Heart right ventricle (tissue), 16 donors: ENCODE data around the gene RNF213. TPM values are rescaled to one million over a fixed set of nuclear protein-coding genes. Genes with fewer than 3 reads are reported as not detected.

Experiments
- ATAC-seq, 8 donors: fragments of 200-7000 bp; cut with Tn5 transposase; one replicate each; pipeline ENCODE4 v1.9.1; 2020; ENCODE audit warnings: mild to moderate bottlenecking in 8 of 8, moderate library complexity in 8 of 8, moderate number of reproducible peaks in 1 of 8
- DNase-seq, 2 donors: peaks; one replicate each; pipeline ENCODE4 v3.0.0-alpha.2; 2020
- H3K27ac ChIP-seq, 10 donors: fragments of 200-600 bp; sonication (generic) in 2 of 10; one replicate each; pipeline versions ENCODE4 v1.5.0 to v1.8.0; 2020 to 2022; ENCODE audit warnings: mild to moderate bottlenecking in 3 of 10
- H3K27me3 ChIP-seq, 7 donors: fragments of 200-600 bp; one replicate each; pipeline ENCODE4 v1.8.0; 2021 to 2022; ENCODE audit warnings: mild to moderate bottlenecking in 2 of 7
- H3K36me3 ChIP-seq, 9 donors: fragments of 200-600 bp; sonication (generic) in 1 of 9; one replicate each; pipeline versions ENCODE4 v1.5.0 to v1.8.0; 2020 to 2022; ENCODE audit warnings: mild to moderate bottlenecking in 2 of 9
- H3K4me1 ChIP-seq, 9 donors: fragments of 200-600 bp; sonication (generic) in 1 of 9; one replicate each; pipeline versions ENCODE4 v1.5.0 to v1.8.0; 2020 to 2022; ENCODE audit warnings: mild to moderate bottlenecking in 4 of 9
- H3K4me3 ChIP-seq, 10 donors: fragments of 200-600 bp; sonication (generic) in 2 of 10; one replicate each; pipeline versions ENCODE4 v1.5.0 to v1.8.0; 2020 to 2022; ENCODE audit warnings: mild to moderate bottlenecking in 7 of 10, moderate library complexity in 2 of 10
- H3K9me3 ChIP-seq, 11 donors: fragments of 200-600 bp in 10 of 11; sonication (generic) in 2 of 11; one replicate each; pipeline versions ENCODE4 v1.5.0 to v1.8.0; 2013 to 2022; ENCODE audit warnings: mild to moderate bottlenecking in 2 of 11, control low read depth in 1 of 11, moderate library complexity in 1 of 11
- CTCF ChIP-seq, 9 donors: fragments of 200-600 bp; sonication (generic) in 2 of 9; IDR thresholded peaks; one replicate each; pipeline versions ENCODE4 v1.5.0 to v1.8.0; 2021 to 2022; ENCODE audit warnings: antibody characterized with exemption in 9 of 9, mild to moderate bottlenecking in 5 of 9, moderate library complexity in 1 of 9
- WGBS, 2 donors: extraction: QIAGEN DNeasy Blood & Tissue Kit; methylation state at CpG; one replicate each; pipeline ENCODE4 v1.1.7; 2013; ENCODE audit warnings: inconsistent platforms in 1 of 2; 5-methylcytosine and 5-hydroxymethylcytosine counted together
- intact Hi-C, 10 donors: fragments of 100-400 bp; cut with DNase I; formaldehyde crosslinking; loops; one replicate each; pipeline versions ENCODE4 v1.11.1 to v1.14.2; 2022
- polyA plus RNA-seq, 2 donors: library from polyadenylated mRNA; stranded (reverse); fragments of 200-250 nt; gene quantifications; one replicate each; pipeline ENCODE4 v1.2.3, GENCODE V29; 2013
- total RNA-seq, 10 donors: library from RNA; stranded (reverse); fragmentation: NEBNext Ultra II Directional in 3 of 10; extraction: Animal tissue kit (Norgen Biotek cat#: 25700) in 3 of 10; gene quantifications; one replicate each; pipeline versions ENCODE4 v1.2.1 to v1.2.4, GENCODE V29; 2021 to 2023
- donor health status: Arrhythmogenic right ventricular cardiomyopathy.
- donor health status: ischemic (EF 13 %, LVEDD 7.1; RV severe dilation, severe dysfunction).
- donor health status: healthy with polysubstance abuse.
- donor health status: DM: no; HTN: yes; CAD: no.
- donor health status: DM: no; HTN: no; CAD: no.
- donor health status: ischemic (EF 25% LVEDD 6.9; RV normal size, moderate dysfunction).
- donor health status: ischemic (EF 25% LVEDD 5.7; RV mildly dilated, moderate dysfunction).
- donor health status: healthy.
- donor health status: DM: yes; HTN: yes; CAD: no.
- donor health status: Ischemic cardiomyopathy.
- donor health status: ischemic (EF 35%, LVEDD 5.7; RV mildly dilated, moderate dysfunction).
- donor health status: nonischemic (EF 11% LVEDD 7.7; RV severe dilation, severe dysfunction).
- donor health status: DM: yes; HTN: yes; CAD: no.
- donor health status: PGD.
- donor health status: ischemic (EF 29% LVEDD 5.4; RV normal size, mild dysfunction).
- donor health status: nonischemic (EF 23%, LVEDD 6.1; RV moderate dilation, normal function).

RNF213 gene
- total and polyA plus RNA-seq, 12 donors: 13.1 to 97.0 (median 31.7) TPM

GRCh38 chr17:80443498-80443897 lies 182.8 kb downstream of the RNF213 start:
- 33 to 42% methylated on average over 11 to 12 of the region's 12 CpGs for WGBS, 2 donors
- Histone ChIP-seq H3K27ac (no peak overlapping the region), H3K27me3 (peaks cover 0 to 18% (median 0%) of the 10 kb centered on the region in 7 donors), H3K36me3 (peaks cover 0 to 3% (median 0%) of the 10 kb centered on the region in 9 donors), H3K4me1 (no peaks in the 10 kb centered on the region), H3K9me3 (no peaks in the 10 kb centered on the region), H3K4me3 (no peak overlapping the region)
- intact Hi-C loops: no loop called here
- DNase-seq: peak in 1 of 2 donors; percentile 5
- TF ChIP-seq CTCF (IDR thresholded peaks at IDR 0.05): no peak
- no peak for ATAC-seq

- no peak overlapping the region for H3K4me3 ChIP-seq
- no peak for TF ChIP-seq CTCF (IDR thresholded peaks at IDR 0.05)
- no peaks in the 10 kb centered on the region for H3K9me3 ChIP-seq
- no peak for ATAC-seq
- no peaks in the 10 kb centered on the region for H3K4me1 ChIP-seq
- intact Hi-C loops: no loop called here
- DNase-seq: peak in 1 of 2 donors; percentile 2
- peaks cover 0 to 3% (median 0%) of the 10 kb centered on the region in 9 donors for H3K36me3 ChIP-seq
- no peak overlapping the region for H3K27ac ChIP-seq
- H3K27me3 ChIP-seq: peaks cover 0 to 18% (median 0%) of the 10 kb centered on the region in 7 donors
- 15 to 25% methylated on average over 31 of the region's 31 CpGs for WGBS, 2 donors
Observed at GRCh38 chr17:80443916-80444643, 183.4 kb downstream of the RNF213 start.

- Histone ChIP-seq H3K27ac (no peak overlapping the region), H3K27me3 (peaks cover 0 to 18% (median 0%) of the 10 kb centered on the region in 7 donors), H3K9me3 (no peaks in the 10 kb centered on the region), H3K4me1 (no peaks in the 10 kb centered on the region), H3K36me3 (peaks cover 0 to 3% (median 0%) of the 10 kb centered on the region in 9 donors), H3K4me3 (no peak overlapping the region)
- TF ChIP-seq CTCF (IDR thresholded peaks at IDR 0.05): no peak
- intact Hi-C loops: no loop called here
- WGBS, 2 donors: 46 to 55% methylated on average over 6 of the region's 6 CpGs
- no peak for ATAC-seq
- DNase-seq: peak in 1 of 2 donors; percentile 2
Observed at GRCh38 chr17:80444644-80444979, 184.0 kb downstream of the RNF213 start.

GRCh38 chr17:80445007-80445725 lies 184.5 kb downstream of the RNF213 start:
- Histone ChIP-seq H3K9me3 (no peaks in the 10 kb centered on the region), H3K4me1 (no peaks in the 10 kb centered on the region), H3K27ac (no peak overlapping the region), H3K36me3 (peaks cover 0 to 3% (median 0%) of the 10 kb centered on the region in 9 donors), H3K4me3 (no peak overlapping the region), H3K27me3 (peaks cover 0 to 18% (median 0%) of the 10 kb centered on the region in 7 donors)
- DNase-seq (peak in 1 of 2 donors; percentile 8), ATAC-seq (no peak)
- TF ChIP-seq CTCF (IDR thresholded peaks at IDR 0.05): no peak
- 55 to 61% methylated on average over 26 of the region's 26 CpGs for WGBS, 2 donors
- intact Hi-C loops: no loop called here
